Measurements from ENCODE around the gene SLC6A2.

- TF ChIP-seq, protein P1, sequence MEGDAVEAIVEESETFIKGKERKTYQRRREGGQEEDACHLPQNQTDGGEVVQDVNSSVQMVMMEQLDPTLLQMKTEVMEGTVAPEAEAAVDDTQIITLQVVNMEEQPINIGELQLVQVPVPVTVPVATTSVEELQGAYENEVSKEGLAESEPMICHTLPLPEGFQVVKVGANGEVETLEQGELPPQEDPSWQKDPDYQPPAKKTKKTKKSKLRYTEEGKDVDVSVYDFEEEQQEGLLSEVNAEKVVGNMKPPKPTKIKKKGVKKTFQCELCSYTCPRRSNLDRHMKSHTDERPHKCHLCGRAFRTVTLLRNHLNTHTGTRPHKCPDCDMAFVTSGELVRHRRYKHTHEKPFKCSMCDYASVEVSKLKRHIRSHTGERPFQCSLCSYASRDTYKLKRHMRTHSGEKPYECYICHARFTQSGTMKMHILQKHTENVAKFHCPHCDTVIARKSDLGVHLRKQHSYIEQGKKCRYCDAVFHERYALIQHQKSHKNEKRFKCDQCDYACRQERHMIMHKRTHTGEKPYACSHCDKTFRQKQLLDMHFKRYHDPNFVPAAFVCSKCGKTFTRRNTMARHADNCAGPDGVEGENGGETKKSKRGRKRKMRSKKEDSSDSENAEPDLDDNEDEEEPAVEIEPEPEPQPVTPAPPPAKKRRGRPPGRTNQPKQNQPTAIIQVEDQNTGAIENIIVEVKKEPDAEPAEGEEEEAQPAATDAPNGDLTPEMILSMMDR (IDR thresholded peaks at IDR 0.05), result no peak
- no peak for TF ChIP-seq POLR2AphosphoS5 (IDR thresholded peaks at IDR 0.05)
Measured at GRCh38 chr16:55663225-55663624, 7.4 kb downstream of the SLC6A2 start.

All from upper lobe of left lung (tissue), 4 donors.